NCI-H128 (cell line): ENCODE results near the gene RBM34.
"Not testable (repeated sequence)": the region's sequence is repeated elsewhere in the genome, so short reads cannot be mapped to it uniquely, and the experiment has no call there.

Experiments
- DNase-seq: peaks from one replicate; lab custom pipeline; 2025; ENCODE audit not compliant: unreplicated experiment; lab: John Stamatoyannopoulos, UW

RBM34 gene

GRCh38 chr1:235113183-235113917 is 47.7 kb downstream of the RBM34 start:
- no peak for DNase-seq

GRCh38 chr1:235112297-235113182 is 48.5 kb downstream of the RBM34 start:
- no peak for DNase-seq

- DNase-seq = no peak
These were observed 49.9 kb downstream of the RBM34 start for GRCh38 chr1:235111107-235111506.

- DNase-seq = no peak
These were observed 52.2 kb downstream of the RBM34 start for GRCh38 chr1:235108876-235109275.

GRCh38 chr1:235108185-235108593 is 52.9 kb downstream of the RBM34 start:
- no peak for DNase-seq

GRCh38 chr1:235107368-235108184 is 53.5 kb downstream of the RBM34 start:
- no peak for DNase-seq

GRCh38 chr1:235106457-235106856 is 54.6 kb downstream of the RBM34 start:
- no peak for DNase-seq

DNA sequence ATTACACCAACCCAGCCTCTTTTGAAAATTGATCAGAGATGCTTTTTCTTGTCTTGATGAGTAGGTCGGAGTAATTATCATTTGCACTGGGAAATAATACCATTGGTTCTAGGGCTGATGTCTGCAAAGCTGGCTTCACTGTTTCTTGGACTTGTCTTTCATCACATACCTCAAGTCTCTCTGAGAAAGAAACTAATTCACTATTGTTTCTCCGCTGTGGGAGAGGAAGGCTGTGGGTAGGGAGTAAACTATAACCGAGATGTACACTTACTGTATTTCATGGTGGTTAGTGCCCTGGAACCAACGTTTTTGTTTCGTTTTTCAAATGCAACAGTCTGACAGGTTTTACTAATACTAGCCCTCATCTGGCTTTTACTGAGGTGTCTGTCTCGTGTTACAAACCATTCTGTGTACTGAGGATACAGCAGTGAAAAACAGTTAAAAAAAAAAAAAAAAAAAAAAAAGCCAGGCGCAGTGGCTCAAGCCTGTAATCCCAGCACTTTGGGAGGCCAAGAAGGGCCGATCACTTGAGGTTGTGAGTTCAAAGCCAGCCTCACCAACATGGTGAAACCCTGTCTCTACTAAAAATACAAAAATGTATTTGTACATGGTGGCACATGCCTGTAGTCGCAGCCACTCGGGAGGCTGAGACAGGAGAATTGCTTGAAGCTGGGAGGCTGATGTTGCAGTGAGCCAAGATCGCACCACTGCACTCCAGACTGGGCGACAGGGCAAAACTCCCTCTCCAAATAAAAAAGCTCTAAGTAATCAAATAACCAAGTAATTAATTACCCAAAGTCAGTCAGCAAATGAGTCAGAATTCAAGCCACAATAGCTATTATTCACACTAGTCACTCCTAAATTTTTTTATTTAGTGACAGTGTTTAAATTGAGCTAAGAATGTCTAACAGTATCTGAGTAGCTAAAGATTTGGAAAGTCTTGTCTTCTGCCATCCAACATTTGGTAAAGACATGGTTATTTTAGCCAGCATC is 55.7 kb downstream of the RBM34 start:
- DNase-seq = no peak

GRCh38 chr1:235102993-235103411 is 58.0 kb downstream of the RBM34 start:
- no peak for DNase-seq

- no peak for DNase-seq
These were observed 58.8 kb downstream of the RBM34 start for GRCh38 chr1:235102259-235102582.

GRCh38 chr1:235101558-235102258 is 59.3 kb downstream of the RBM34 start:
- DNase-seq = no peak

DNA sequence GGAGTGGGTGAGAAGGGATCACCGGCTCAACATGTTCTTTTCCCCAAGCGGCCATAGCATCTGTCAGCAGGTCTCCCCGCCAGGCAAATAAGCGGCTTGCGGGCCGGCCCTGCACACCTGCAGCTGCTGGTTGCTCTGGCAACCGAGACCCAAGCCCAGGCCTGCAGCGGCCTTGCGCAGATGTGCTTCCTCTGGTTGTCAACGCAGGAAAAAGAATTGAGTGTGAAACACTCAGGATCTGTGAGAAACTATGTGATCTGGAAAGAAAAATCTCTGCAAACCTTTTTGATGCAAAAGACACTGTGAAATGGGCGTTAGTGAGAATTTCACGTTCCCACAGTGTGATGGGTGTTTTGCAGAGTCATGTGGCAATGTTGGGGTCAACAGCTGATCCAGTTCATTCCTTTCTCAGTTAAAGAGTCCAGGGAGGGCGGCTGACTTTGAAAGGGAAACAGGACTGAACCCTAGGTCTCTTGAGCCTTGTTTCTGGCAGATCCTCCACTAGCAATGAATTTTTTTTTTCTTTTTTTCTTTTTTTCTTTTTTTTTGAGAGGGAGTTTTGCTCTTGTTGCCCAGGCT is 60.8 kb downstream of the RBM34 start:
- no peak for DNase-seq

DNA sequence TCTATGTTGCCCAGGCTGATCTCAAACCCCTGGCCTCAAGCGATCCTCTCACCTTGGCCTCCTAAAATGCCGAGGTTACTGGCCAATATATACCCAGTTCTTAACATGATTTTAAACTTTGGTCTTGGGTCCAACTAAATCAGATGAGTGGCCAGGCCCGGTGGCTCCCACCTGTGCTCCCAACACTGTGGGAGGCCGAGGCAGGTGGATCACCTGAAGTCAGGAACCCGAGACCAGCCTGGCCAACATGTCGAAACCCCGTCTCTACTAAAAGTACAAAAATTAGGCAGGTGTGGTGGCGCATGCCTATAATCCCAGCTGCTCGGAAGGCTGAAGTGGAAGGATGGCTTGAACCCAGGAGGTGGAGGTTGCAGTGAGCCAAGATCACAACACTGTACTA is 62.1 kb downstream of the RBM34 start:
- DNase-seq = no peak

DNA sequence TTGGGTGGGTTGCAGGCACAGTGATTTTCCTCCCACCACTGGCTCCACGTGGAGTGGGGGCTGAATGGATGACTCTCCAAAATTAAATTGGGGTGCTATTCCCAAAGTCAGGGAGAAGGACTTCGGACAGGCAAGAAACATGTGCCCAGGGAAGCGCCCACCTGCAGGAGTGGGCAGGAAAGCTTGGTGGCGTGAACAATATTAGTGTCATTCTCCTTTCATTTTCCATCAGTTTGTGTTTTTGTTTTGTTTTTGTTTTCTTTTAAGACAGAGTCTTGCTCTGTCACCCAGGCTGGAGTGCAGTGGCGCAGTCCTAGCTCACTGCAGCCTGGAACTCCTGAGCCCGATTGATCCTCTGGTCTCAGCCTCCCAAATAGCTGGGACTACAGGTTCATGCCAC is 62.5 kb downstream of the RBM34 start:
- no peak for DNase-seq

DNA sequence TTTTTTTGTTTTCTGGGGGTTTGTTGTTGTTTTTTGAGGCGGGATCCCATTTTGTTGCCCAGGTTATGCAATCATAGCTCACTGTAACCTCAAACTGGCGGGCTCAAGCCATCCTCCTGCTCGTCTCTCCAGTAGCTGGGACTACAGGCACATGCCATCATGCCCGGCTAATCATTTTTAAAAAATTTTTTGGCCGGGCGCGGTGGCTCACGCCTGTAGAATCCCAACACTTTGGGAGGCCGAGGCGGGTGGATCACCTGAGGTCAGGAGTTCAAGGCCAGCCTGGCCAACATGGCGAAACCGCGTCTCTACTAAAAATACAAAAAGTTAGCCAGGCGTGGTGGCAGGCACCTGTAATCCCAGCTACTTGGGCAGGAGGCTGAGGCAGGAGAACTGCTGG is 63.5 kb downstream of the RBM34 start:
- DNase-seq = not testable (repeated sequence)

DNA sequence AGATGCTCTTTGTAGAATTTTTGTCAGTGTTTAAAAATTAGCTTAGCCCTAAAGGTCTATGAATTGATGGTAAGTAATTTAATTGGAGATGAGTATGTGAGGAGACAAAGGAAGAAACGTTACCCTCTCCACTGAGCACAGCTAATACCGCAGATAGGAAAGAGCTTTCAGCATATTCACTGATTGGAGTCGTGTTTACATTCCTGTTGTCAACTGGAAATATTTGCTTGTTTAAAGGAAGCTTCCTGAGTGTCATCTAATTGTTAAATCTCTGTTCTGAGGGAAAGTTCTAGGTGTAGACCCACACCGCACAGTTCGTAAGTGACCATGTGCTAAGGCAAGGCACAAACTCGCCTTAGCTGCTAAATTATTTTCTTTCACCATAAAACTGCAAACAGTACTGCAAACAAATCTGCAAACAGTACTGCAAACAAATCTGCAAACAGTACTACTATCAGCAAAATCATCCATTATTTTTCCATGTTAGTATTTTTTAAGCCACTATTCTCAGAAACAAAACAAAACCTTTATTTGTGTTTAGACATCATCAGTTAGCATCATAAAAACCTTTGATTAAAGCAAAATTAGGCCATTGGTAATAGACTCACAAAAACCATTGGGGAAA is 65.0 kb downstream of the RBM34 start:
- no peak for DNase-seq

DNA sequence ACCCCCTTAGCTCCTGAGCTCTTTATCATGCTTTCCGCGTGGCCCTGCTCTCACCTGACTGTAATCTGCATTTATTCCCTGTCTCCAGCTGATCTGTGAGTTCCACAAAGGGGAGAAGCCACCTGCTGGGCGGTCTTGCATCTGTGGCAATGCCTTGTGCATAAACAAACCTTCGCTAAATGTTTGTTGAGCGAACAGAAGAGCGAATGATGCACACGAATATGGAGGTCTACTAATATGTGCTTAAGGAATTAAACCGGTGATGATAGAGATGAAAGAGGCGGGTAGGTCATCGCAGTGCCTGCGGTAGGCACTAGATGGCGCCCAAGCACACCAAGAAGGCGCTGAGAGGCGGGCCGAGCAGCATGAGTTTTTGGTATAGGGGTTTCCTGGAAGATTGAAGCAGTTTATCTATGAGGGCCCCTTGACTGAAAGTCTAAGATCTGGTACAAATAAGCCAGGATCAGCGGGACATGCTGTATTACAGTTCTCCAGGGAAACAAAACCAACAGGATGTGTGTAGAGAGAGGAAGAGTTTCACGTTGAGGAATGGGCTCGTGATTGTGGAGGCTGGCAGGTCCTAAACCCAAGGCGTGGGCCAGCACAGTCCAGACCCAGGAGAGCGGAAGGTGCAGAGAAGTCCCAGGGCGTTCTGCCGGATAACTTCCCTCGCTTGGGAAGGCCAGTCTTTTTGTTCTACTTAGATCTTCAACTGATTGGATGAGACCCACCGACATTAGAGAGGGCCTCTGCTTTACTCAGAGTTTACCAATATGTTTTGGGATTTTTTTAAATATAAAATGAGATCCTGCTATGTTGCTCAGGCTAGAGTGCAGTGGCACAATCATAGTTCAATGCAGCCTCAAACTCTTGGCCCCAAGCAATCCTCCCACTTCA is 67.1 kb downstream of the RBM34 start:
- DNase-seq = peak; percentile 26
